Measurements from ENCODE around the gene ZNF248.
"Not testable (repeated sequence)": the region's sequence is repeated elsewhere in the genome, so short reads cannot be mapped to it uniquely, and the experiment has no call there.

Gene ZNF248

DNA sequence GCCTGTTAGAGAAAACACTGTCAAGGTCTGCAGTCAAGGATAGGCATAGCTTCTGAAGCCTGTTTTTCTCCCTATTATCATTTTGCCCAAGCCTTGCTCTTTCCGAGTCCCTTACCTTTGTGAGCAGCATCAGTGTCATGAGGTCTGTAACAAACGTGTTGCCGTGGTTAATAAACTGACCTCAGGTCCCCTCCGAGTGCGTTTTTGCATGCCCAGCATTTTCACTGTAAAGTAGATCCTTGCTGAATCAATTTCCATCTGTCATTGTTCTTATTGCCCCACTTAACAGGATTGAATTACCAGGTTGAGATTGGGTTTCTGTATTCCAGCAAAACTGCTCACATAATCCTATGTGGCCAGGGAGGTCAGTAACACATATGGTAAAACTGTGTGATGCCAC is 110.3 kb downstream of the ZNF248 start:
- H3K27ac ChIP-seq: no peak overlapping the region
- no peak for TF ChIP-seq ZFX (IDR thresholded peaks at IDR 0.05; ENCODE audit: borderline replicate concordance)
- no peak for TF ChIP-seq CTCF (IDR thresholded peaks at IDR 0.05)

DNA sequence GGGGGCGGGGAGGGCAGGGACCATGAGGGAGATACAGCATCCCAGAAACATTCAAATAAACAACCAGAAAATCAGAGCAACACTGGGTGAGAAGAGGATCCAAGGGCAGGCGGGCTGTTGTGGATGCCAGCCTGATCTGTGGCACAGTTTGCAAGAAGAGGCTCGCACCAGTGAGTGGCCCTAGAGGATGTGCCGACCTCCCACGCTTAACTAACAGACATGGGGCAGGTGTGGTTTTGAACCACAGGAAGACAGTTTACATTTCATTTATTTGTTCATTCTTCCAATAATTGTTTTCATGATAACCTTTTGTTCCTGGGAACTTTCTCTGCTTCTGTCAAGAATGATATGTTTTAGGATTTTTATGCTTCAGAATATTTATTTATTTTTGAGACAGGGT is 115.6 kb downstream of the ZNF248 start:
- no peak overlapping the region for H3K27ac ChIP-seq
- TF ChIP-seq ZFX (IDR thresholded peaks at IDR 0.05; ENCODE audit: borderline replicate concordance) (no peak), CTCF (IDR thresholded peaks at IDR 0.05) (no peak)

DNA sequence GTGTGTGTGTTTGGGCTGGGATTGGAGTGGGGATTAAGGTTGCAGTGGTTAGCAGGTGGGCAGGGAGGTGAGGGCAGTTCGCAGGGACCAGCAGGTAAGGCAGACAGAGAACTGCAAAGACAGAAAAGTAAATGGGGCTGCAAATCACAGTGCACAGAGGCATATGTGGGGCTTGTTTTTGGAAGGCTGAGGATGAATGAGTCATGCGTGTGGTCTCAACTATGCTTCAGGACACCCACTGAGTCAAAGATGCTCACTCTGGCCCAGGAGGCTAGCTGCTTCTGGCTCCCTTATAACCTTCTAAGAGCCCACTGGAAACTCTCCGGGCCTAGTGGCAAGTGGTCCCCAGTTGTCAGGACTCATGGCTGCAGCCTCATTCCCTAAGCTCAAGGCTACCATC is 118.2 kb downstream of the ZNF248 start:
- no peak for TF ChIP-seq CTCF (IDR thresholded peaks at IDR 0.05)
- TF ChIP-seq ZFX (IDR thresholded peaks at IDR 0.05; ENCODE audit: borderline replicate concordance): no peak

GRCh38 chr10:37738241-37738640 is 119.2 kb downstream of the ZNF248 start:
- H3K27ac ChIP-seq: not testable (repeated sequence)

More for the DNA sequence above, 118.2 kb downstream of the ZNF248 start:
- no peak overlapping the region for H3K27ac ChIP-seq

- no peak for TF ChIP-seq ZFX (IDR thresholded peaks at IDR 0.05; ENCODE audit: borderline replicate concordance)
- TF ChIP-seq CTCF (IDR thresholded peaks at IDR 0.05): no peak
- H3K27ac ChIP-seq: no peak overlapping the region
These were observed 120.1 kb downstream of the ZNF248 start for GRCh38 chr10:37737336-37737735.

- TF ChIP-seq ZFX (IDR thresholded peaks at IDR 0.05; ENCODE audit: borderline replicate concordance): no peak
- TF ChIP-seq CTCF (IDR thresholded peaks at IDR 0.05): no peak
- no peak overlapping the region for H3K27ac ChIP-seq
These were observed 121.3 kb downstream of the ZNF248 start for GRCh38 chr10:37736120-37736519.

DNA sequence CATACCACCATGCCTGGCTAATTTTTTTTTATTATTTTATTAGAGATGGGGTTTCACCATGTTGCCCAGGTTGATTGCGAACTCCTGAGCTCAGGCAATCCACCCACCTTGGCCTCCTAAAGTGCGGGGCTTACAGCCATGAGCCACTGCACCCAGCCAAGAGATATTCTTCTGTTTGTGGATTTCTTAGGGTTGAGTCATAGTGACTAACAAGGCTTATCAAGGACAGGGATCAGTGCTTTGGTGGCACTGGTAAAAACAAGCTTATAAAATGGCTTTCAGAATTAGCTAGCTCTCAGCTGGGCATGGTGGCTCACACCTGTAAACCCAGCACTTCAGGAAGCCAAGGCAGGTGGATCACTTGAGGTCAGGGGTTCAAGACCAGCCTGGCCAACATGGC is 122.4 kb downstream of the ZNF248 start:
- no peak overlapping the region for H3K27ac ChIP-seq
- TF ChIP-seq ZFX (IDR thresholded peaks at IDR 0.05; ENCODE audit: borderline replicate concordance) (no peak), CTCF (IDR thresholded peaks at IDR 0.05) (no peak)
